ENCODE results near the gene CASKIN2.

Gene CASKIN2

GRCh38 chr17:75553295-75554110 is 38.2 kb upstream of the CASKIN2 start:
- H3K36me3 ChIP-seq, result no peaks in the 10 kb centered on the region
- no peak overlapping the region for H3K4me3 ChIP-seq (ENCODE audit: low read depth, low read length)
- no peaks in the 10 kb centered on the region for H3K27me3 ChIP-seq
- peaks cover 8% of the 10 kb centered on the region; the same call in 1 of the 2 replicates for H3K4me1 ChIP-seq
- DNase-seq, result no peak
- no peaks in the 10 kb centered on the region for H3K9me3 ChIP-seq
- TF ChIP-seq CTCF (IDR thresholded peaks at IDR 0.05; ENCODE audit: low read depth, low read length), result no peak

GRCh38 chr17:75552425-75553294 is 37.3 kb upstream of the CASKIN2 start:
- TF ChIP-seq CTCF (IDR thresholded peaks at IDR 0.05; ENCODE audit: low read depth, low read length), result no peak
- Histone ChIP-seq H3K4me1 (peaks cover 6% of the 10 kb centered on the region; the same call in 1 of the 2 replicates), H3K4me3 (ENCODE audit: low read depth, low read length) (no peak overlapping the region), H3K9me3 (no peaks in the 10 kb centered on the region), H3K36me3 (no peaks in the 10 kb centered on the region), H3K27me3 (no peaks in the 10 kb centered on the region)
- DNase-seq, result no peak

GRCh38 chr17:75551266-75551665 is 35.9 kb upstream of the CASKIN2 start:
- Histone ChIP-seq H3K4me1 (no peaks in the 10 kb centered on the region), H3K4me3 (ENCODE audit: low read depth, low read length) (no peak overlapping the region), H3K27me3 (no peaks in the 10 kb centered on the region), H3K36me3 (no peaks in the 10 kb centered on the region), H3K9me3 (no peaks in the 10 kb centered on the region)
- DNase-seq, result no peak
- no peak for TF ChIP-seq CTCF (IDR thresholded peaks at IDR 0.05; ENCODE audit: low read depth, low read length)

- no peaks in the 10 kb centered on the region for H3K4me1 ChIP-seq
- H3K27me3 ChIP-seq, result no peaks in the 10 kb centered on the region
- DNase-seq, result no peak
- TF ChIP-seq CTCF (IDR thresholded peaks at IDR 0.05; ENCODE audit: low read depth, low read length), result no peak
- H3K4me3 ChIP-seq (ENCODE audit: low read depth, low read length), result no peak overlapping the region
- no peaks in the 10 kb centered on the region for H3K36me3 ChIP-seq
- no peaks in the 10 kb centered on the region for H3K9me3 ChIP-seq
These were observed 34.8 kb upstream of the CASKIN2 start for GRCh38 chr17:75550139-75550465.

- Histone ChIP-seq H3K27me3 (no peaks in the 10 kb centered on the region), H3K4me3 (ENCODE audit: low read depth, low read length) (no peak overlapping the region), H3K36me3 (no peaks in the 10 kb centered on the region), H3K9me3 (no peaks in the 10 kb centered on the region), H3K4me1 (no peaks in the 10 kb centered on the region)
- no peak for DNase-seq
- no peak for TF ChIP-seq CTCF (IDR thresholded peaks at IDR 0.05; ENCODE audit: low read depth, low read length)
These were observed 34.2 kb upstream of the CASKIN2 start for GRCh38 chr17:75549246-75550138.

Measured in BE2C (cell line).